WTC11 (cell line): ENCODE data around the gene ZP3.

Experiments
- ATF3 ChIP-seq: sonication (generic); formaldehyde crosslinking; conservative IDR thresholded peaks from 2 replicates; pipeline ENCODE4 v1.8.1; 2022; ENCODE audit warnings: mild to moderate bottlenecking, missing genetic modification reagents
- CREB1 ChIP-seq: sonication (generic); formaldehyde crosslinking; IDR thresholded peaks from 2 replicates; pipeline ENCODE4 v1.8.0; 2023; ENCODE audit warnings: mild to moderate bottlenecking, missing genetic modification reagents
- CREM ChIP-seq: sonication (generic); formaldehyde crosslinking; IDR thresholded peaks from 2 replicates; pipeline ENCODE4 v1.8.1; 2022; ENCODE audit warnings: mild to moderate bottlenecking, missing genetic modification reagents, moderate library complexity
- CTCF ChIP-seq: fragments of 200-600 bp; IDR thresholded peaks from 2 replicates; pipeline ENCODE4 v1.8.0; 2022; ENCODE audit warnings: antibody characterized with exemption
- JUN ChIP-seq: sonication (generic); formaldehyde crosslinking; IDR thresholded peaks from 2 replicates; pipeline ENCODE4 v1.8.0; 2023; ENCODE audit warnings: mild to moderate bottlenecking, missing genetic modification reagents
- MAX ChIP-seq: sonication (generic); formaldehyde crosslinking; IDR thresholded peaks from 2 replicates; pipeline ENCODE4 v1.8.0; 2022; ENCODE audit warnings: mild to moderate bottlenecking, missing genetic modification reagents
- NR1H2 ChIP-seq: sonication (generic); formaldehyde crosslinking; IDR thresholded peaks from 2 replicates; pipeline ENCODE4 v1.9.0; 2021; ENCODE audit warnings: mild to moderate bottlenecking, moderate library complexity, missing genetic modification reagents
- NR2C2 ChIP-seq: sonication (generic); formaldehyde crosslinking; IDR thresholded peaks from 2 replicates; pipeline ENCODE4 v1.8.0; 2022; ENCODE audit warnings: mild to moderate bottlenecking, missing genetic modification reagents
- SP1 ChIP-seq: sonication (generic); formaldehyde crosslinking; conservative IDR thresholded peaks from 2 replicates; pipeline ENCODE4 v1.8.1; 2022; ENCODE audit warnings: missing genetic modification reagents
- STAT6 ChIP-seq: sonication (generic); formaldehyde crosslinking; conservative IDR thresholded peaks from 2 replicates; pipeline ENCODE4 v1.8.1; 2023; ENCODE audit warnings: mild to moderate bottlenecking, low read depth, missing genetic modification reagents, moderate library complexity
- ZBTB43 ChIP-seq: sonication (generic); formaldehyde crosslinking; IDR thresholded peaks from 2 replicates; pipeline ENCODE4 v1.8.1; 2023; ENCODE audit warnings: mild to moderate bottlenecking, missing genetic modification reagents
- ZNF121 ChIP-seq: sonication (generic); formaldehyde crosslinking; IDR thresholded peaks from 2 replicates; pipeline ENCODE4 v1.8.0; 2023; ENCODE audit warnings: missing genetic modification reagents

GRCh38 chr7:76426246-76426645 is 1.5 kb downstream of the ZP3 start:
- TF ChIP-seq SP1 (CRISPR knock-in tag), result no peak
- no peak for TF ChIP-seq CTCF
- no peak for TF ChIP-seq ATF3 (CRISPR knock-in tag)
- TF ChIP-seq NR2C2 (CRISPR knock-in tag), result no peak
- no peak for TF ChIP-seq ZNF121 (CRISPR knock-in tag)
- TF ChIP-seq NR1H2 (CRISPR knock-in tag), result no peak
- no peak for TF ChIP-seq JUN (CRISPR knock-in tag)
- no peak for TF ChIP-seq STAT6 (CRISPR knock-in tag)
- TF ChIP-seq CREM (CRISPR knock-in tag), result no peak
- TF ChIP-seq CREB1, result no peak
- no peak for TF ChIP-seq ZBTB43
- TF ChIP-seq MAX (CRISPR knock-in tag), result no peak
